ENCODE results near the gene TMEM203.

DNA sequence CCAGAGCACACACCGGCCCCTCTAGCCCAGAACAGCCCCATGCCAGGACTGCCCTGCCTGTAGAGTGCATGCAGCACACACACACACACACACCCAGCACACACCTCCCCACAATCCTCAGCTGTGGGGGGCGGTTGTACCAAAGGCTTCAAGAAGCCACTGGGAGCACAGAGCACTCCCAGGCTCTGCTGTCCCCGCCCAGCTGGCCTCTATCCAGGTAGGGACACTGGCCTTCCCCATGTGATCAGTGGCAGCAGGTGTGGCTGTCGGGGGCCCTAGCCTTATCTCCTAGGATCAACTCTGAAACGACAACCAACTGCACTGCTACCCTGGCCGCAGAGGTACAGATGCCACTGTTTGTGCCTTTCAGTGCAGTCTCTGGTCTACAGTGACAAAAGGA, 19.1 kb downstream of the TMEM203 start:
- TF ChIP-seq POLR2A (IDR thresholded peaks at IDR 0.05; ENCODE audit: low read depth) (no peak), CTCF (IDR thresholded peaks at IDR 0.05) (no peak)

All from esophagus muscularis mucosa (tissue), 3 donors.